HG02588 (cell line): ENCODE measurements around the gene KCNK3.
"Not testable (repeated sequence)": the region's sequence is repeated elsewhere in the genome, so short reads cannot be mapped to it uniquely, and the experiment has no call there.

Experiments used
- ATAC-seq: cut with Tn5 transposase; IDR thresholded peaks from one replicate; pipeline ENCODE4 v1.9.1; 2021; ENCODE audit warnings: mild to moderate bottlenecking, moderate library complexity; ENCODE audit not compliant: unreplicated experiment

The KCNK3 gene

DNA sequence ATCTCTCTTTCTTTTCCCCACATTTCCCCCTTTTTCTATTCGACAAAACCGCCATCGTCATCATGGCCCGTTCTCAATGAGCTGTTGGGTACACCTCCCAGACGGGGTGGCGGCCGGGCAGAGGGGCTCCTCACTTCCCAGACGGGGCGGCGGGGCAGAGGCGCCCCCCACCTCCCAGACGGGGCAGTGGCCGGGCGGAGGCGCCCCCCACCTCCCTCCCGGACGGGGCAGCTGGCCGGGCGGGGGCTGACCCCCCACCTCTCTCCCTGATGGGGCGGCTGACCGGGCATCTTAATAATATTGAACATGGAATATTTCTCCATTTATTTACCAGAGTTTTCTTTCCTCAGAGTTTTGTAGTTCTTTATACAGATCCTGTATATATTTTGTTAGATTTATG is 27.2 kb upstream of the KCNK3 start:
- not testable (repeated sequence) for ATAC-seq

DNA sequence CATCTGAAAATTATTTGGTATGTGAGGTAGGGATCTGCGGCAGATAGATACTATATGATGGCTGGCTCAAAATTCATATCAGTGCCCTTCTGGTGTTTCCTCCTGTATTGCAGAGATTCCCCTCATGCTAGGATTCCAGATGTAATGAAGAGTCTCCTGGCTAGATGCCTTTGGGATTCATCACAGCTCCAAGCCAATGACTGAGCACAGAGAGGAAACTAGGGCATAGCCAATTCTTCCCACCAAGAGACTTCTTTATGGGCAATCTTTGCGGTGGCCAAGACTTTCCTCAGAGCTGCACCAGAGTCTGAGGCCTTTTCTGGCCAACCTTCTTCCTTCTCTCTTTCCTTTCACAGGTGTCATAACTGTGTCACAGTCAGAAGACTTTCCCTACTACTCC is 25.9 kb upstream of the KCNK3 start:
- ATAC-seq, result no peak

DNA sequence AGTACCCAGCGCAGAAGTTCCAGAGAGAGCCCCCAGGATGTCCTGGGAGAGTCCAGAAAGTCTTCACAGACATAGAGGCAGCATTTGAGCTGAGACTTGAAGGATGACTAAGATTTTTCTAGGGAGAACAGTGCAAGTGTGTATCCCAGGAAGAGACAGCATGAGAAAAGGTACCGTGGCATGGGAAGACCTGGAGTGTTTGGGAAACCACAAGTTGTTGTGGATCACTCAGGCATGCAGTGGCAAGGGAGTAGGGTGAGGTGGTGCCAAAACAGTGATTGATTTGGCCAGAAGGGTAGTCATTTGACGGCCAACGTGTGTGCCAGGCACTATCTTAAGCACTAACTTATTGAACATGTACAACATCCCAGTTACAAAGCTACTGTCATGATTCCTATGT is 24.5 kb upstream of the KCNK3 start:
- ATAC-seq, result no peak

DNA sequence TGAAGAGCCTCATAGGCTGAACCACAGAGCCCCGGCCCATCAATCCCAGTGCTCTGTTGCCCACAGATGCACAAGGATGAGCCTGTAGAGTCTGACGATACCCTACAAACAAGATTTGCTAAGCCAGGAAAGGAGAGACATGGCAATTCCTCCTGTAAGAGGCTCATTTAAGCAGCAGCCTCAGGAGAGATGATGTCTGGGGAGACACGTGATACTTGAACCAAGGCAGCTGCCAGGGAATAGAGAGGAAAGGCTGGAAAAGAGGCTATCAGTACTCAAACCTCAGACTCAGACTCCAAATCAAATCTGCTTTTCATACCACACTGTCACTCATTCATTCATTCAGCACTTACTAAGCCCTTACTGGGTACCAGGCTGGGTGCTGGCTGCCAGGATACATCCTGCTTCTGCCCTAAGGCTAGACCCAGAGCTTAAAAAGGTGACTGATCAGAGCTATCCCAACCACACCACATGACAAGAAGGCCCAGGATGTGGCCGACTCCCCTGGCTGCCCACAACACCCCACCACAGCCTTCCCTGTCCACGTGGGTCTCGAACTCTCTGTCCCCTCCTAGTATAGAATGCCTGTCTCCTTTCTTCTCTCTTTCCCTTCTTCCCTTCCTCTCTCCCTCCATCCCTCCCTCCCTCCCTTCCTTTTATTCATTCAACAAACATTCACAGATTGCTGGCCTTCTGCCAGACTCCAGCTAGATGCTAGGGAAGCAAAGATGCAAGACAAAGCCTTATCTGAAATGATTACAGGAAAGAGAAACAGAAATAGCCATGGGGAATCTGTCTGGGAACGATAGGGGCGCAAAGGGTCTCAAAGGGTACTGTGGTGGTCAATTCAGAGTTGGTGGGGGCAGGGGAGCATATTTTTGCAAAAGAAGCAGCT is 23.4 kb upstream of the KCNK3 start:
- ATAC-seq, result no peak

DNA sequence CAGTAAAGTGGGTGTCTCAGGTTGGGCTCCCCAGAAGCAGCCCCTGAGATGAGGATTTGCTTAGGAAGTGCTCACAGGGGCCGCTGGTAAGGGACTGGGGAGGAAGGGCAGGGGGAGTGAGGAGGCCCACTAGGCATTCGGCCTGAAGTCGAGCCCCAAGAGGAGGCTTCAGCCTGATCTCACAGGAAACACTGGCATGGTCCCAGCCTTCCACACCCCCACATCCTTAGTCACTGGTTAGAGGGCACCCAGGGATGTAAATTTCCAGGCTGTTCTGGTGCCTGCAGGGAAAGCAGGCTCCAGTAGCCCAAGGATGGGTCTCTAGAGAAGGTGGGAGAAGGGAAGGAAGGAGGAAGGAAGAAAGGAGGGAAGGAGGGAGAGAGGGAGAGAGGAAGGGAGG is 22.4 kb upstream of the KCNK3 start:
- no peak for ATAC-seq

DNA sequence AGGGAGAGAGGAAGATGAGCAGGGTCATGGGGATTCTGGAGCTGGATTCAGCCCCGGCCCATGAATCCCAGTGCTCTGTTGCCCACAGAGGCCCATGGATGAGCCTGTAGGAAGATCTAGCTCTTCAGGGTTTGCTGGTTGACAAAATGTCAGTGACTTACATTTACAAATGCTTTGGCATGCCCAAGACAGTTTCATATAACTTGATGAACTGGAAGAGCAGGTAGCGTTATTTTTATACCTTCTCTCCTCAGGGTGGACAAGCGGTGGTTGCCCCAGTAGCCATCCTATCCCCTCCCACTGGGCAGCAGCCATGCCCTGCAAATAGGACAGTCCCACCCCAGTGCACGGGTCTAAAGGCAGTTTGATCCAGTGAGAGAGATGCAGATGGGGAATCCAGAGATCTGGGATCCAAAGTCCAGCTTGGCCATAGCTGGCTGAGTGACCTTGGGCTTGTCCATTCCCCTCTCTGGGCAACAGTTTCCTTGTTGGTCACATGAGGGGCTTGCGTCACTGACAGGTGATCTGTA is 21.5 kb upstream of the KCNK3 start:
- no peak for ATAC-seq

DNA sequence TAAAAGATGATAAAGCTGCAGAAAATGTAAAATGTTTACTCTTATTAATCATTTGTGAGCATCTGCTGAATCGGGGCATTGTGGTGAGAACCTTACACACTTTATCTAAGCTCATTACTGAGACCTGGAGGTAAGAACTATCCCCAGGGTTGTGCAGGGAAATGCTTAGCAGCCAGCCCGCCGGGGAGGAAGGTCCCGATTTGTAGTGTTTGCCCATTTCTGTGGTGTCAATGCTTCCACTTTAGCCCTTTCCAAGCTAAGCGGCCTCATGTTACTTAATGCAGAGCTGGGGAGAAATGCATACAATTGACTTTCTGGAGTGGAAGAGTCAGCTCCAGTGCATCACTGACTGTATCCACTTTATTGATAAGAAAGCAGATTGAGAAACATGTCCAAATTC is 20.8 kb upstream of the KCNK3 start:
- ATAC-seq, result no peak

DNA sequence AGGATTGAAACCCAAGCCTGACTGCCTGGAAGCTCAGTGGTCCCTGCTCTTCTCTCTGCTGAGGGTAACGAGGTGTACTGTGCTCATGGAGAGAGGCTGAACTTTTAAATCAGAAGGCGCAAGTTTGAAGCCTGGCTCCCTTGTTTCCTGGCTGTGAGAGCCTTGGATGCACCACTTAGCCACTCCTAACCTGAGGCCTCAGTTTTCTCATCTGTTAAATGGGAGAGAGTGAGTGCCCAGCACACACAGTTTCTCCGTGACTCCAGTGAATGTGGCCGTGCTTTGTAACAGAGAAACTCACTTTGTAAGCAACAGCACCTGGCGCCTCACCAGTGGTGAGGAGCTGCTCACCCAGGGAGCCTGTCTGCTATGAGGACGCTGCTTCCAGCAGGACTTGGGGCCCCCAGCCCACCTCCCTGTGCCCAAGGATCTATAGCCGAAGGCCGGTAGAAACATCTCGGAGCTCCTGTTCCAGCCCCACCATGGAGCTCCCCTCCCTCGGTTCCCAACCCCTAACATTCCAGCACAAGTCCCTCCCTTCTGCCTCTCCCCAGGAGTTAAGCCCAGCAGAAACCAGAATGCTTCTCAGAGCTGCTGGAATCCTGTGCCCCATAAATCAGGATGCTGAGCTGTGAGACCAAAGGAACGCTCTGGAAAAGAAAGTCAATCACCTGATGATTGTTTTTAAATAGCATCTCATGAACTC is 20.3 kb upstream of the KCNK3 start:
- ATAC-seq, result no peak

DNA sequence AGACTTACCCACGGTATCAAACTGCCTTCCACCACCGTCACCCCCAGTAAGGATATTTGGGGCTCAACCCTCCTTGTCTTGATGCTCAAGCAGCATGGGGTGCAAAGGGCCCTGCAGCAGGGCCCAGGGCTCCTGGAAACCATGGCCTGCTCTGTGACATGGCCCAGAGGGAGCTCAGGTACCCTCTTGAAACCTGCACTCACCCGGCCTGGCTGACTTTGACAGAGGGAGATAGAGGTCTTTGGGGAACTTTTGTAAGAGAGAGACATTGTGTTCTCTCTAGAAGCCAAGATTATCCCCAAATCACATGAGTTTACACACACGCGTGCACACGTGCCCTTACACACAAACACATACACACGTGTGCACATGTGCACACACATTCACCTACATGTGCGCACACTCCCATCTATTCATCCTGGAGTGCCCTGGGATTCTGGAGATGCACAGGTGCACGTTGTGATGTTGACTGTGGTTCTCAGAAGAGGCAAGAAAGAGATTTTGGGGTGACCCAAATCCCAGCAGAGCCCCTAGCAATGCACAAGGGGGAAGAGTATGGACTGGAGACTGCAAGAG is 19.6 kb upstream of the KCNK3 start:
- ATAC-seq, result no peak

DNA sequence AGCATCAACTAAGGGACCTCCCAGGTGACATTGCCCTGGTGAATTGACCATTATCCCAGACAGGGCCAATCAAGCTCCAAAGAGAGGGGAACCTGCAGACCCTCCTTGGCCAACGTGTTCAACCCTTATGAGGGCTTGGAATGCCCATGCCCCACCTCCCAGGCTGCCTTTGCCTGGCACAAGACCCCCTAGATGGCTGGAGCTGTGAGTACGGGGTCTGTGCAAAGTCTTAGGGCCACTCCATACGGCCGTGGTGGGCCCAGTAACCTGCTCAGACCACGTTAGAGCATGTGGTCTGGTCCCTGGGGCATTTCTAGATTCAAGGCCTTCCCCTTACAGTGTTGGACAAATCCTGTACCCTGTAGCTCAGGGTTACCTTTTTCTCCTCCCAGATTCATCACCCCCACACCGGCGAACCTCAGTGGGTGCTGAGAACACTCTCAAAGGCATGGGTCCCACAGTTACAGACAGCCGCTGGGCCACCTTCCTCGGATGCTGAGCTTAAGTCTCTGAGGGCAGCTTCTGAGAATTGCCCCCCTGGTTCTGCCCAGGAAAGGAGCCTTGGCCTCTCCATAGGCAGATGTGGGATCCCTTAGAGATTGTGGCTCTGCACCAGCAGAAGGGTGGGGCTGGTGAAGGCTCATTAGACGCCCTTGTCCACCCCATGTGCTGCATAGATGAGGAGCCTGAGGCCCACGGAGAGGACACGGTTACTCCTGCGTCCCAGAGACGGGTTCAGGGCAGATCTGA is 18.3 kb upstream of the KCNK3 start:
- no peak for ATAC-seq

DNA sequence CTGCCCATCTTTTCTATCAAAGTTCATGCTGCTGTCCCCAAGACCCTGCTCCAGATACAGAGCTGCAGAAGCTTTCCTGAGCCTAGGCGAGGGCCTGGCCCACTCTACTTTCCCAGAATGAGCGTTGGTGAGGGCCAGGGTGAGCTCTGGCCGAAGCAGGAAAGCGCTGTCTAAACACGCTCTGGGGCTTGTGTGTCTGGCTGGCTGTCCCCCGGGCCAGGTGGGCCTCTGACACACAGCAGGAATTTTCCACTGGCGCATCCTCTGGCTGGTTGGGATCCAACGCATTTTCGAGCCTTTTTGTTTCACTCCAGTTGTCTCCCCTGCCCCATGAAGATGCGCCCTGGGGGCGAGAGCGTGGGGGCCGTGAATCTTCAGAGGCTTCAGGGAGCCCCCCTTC is 17.8 kb upstream of the KCNK3 start:
- no peak for ATAC-seq

DNA sequence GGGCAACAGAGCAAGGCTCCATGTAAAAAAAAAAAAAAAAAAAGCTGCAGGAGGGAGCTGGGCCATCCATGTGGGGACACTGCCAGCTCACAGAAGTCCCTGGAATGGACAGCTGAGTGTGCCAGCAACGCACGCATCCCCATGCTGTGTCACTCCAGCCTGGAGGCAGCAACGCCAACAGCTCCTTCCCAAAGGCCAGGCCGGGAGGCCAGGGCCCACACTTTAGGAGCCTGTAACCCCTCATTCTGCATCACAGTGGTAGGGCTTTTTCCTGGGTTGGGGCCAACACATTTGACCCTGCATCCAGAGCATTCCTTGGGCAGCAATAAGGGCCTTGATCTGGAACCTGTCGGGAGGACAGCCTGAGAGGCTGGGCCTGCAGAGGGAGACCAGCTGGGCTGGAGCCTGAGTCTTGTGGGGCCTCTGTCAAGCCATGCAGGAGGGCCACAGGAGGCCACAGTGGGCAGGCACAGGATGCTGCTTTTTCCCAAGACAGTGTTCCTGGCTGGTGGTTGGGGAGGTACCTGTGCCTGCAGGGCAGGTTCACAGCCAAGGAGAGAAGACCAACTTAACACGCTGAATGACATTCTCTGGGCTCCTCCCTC is 16.8 kb upstream of the KCNK3 start:
- ATAC-seq, result no peak

DNA sequence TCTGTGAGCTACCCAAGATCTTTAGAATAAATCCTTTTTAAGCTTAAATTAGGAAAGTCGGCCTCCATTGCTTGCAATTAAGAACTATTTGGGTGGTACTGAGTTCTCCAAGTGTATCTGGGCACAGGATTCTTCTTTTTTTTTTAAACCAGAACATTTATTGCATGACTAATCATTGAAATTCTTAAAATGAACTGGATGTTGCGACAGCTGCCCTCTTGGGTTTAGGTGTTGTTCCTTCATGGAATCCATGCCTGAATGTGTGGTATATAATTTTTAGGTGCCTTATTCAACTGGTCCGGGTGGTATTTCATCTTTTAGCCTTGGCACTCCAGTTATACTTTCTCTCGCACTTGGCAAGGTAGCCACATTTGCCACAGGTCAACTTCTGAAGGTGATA is 14.5 kb upstream of the KCNK3 start:
- ATAC-seq, result no peak

DNA sequence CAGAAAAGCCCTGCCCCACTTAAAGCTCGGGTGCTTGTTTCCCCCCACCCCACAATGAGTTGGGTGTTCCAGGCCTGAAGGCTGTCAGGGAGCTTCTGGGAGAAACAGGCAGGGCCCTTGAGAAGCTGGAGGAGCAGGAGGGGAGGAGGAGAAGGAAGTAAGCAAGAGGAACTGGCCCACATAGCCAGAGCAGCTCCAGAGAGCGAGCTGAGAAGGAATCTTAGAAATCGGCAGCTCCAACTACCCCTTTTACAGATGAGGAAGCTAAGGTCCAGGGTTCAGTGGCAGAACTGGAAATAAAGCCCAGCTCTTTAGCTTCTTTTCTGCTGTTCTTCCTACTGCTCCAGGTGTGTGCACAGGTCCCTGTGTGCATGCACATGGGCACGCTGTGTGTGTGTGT is 12.7 kb upstream of the KCNK3 start:
- ATAC-seq, result no peak

DNA sequence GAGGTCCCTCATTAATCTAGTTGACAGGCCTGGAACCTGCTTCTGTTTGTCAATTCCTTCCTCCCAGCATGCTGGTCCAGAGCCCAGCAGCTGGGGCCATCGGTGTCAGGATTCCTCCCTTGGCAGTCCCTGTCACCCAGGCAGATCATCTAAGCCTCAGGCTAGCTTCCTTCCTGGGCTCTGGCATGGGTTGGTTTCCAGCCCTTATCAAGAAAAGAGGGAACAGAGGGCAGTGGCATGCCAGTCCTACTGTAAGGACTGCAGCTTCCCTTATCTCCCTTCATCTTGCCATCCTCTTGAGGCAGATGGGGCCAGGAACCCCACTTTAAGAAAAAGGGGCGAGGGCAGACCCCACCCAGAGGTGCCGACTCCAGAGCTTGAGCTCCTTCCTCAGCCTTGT is 10.9 kb upstream of the KCNK3 start:
- no peak for ATAC-seq

DNA sequence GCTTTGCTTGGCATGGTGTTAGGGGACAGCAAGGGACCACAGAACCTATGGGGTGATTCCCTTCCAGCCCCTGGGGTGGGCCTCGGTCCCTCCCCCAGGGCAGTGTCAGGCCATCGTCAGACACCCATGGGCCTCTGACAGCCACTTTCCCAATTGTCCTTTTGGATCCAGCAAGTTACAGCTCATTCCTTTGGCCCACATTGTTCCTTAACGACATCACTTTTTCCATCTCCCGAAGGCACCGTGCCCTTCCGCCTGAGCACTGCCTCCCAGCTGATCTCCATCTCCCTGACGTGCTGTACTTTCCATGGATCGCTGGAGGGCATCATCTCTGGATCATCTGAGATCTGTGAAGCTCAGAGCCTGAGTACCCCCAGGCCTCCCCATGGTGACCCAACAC is 10.4 kb upstream of the KCNK3 start:
- ATAC-seq, result no peak

DNA sequence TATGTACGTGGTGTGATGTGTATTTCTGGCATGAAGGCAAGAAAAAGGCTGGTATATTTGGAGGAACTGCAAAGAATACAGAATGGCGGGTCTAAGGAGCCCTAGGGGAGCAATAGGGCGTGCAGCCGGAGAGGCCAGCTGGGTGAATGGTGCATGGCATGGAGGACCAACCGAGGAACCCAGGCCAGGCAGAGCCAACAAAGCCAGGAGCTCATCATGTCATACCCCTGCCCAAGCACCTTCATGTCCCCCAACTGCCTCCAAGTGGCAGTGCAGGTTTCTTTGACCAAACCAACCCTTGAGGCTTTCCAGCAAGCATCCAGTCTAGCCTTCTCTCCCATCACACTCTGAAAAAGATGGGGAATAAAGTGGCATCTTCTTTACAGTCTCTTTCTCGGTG is 8.9 kb upstream of the KCNK3 start:
- ATAC-seq, result no peak

DNA sequence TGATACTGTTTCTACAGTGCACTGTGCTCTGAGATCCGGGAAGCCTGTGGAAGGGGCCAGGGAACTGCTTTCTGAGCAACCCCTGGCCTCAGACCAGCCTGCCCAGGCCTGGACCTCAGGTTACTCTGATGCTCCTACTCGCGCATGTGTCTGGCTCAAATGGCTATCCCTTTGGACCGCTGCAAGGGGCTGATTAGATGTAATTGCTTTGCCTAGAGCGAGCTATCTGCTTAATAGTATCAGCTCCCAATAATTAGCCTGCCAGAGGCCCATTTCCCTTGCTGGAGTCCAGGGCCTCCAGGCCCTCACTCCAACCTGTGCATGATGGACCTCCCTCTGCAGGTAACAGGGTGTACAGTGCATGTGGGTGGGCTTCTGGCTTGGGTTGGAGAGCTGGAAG is 7.2 kb upstream of the KCNK3 start:
- ATAC-seq, result no peak

DNA sequence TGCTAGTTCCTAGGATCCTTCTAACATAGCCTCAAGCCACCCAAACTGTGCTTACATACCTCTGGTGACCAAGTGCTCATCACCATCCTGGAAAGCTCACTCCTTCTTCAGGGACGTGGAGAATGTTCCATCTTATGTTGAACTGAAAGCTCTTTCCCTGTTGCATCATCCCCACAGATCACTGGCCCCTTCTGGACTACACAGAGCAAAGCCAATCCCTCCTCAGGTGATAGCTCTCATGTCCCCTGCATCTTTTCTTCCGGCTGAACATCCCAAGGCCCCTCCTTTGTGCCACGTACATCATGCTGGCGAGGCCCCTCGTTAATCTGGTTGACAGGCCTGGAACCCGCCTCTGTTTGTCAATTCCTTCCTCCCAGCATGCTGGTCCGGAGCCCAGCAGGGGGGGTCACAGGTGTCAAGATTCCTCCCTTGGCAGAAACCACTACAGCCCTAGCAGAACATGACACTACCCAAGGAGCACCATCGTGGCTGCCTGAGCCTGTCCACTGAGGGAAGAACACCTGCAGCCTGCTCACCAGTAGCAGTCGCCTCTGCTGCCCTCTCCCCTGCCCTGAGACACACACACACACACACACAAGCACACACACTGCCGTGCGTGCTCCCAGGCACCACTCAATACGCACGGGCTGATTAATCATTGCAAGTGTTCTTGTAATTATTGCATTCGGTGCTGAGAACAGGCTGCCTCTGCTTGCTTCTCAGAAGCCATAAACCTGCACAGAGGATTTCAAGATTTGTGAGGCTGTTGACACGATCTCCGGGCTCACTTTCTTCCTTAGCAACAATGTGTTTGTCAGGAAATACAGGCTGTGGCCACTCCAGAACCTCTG is 6.3 kb upstream of the KCNK3 start:
- ATAC-seq, result no peak

DNA sequence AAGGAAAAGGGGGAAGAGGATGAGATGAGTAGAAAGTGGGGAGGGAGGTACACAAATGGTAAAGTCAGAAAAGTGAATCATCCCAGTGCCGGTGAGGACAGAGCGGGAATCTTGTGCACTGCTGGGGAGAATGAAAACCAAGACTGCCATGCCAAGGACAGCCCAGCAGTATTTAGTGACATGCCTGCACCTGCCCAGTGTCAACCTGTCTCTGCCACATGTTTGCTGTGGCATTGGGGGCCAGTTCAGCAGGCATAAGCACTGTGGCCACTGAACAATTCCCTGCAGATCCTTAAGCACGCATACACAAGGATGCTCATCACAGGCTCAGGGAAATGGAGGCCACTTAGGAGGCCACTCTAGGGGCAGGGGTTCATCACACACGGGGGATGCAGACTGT is 5.2 kb upstream of the KCNK3 start:
- ATAC-seq, result no peak
